Measurements from ENCODE around the gene BRD3OS. TPM values are rescaled to one million over a fixed set of nuclear protein-coding genes. Genes with fewer than 3 reads are reported as not detected.
A peak's percentile ranks its signal among the peaks of the same experiment; 100 is the strongest.

BRD3OS gene
- total RNA-seq, 1 experiment from 2014 or later, result 13.6 TPM

DNA sequence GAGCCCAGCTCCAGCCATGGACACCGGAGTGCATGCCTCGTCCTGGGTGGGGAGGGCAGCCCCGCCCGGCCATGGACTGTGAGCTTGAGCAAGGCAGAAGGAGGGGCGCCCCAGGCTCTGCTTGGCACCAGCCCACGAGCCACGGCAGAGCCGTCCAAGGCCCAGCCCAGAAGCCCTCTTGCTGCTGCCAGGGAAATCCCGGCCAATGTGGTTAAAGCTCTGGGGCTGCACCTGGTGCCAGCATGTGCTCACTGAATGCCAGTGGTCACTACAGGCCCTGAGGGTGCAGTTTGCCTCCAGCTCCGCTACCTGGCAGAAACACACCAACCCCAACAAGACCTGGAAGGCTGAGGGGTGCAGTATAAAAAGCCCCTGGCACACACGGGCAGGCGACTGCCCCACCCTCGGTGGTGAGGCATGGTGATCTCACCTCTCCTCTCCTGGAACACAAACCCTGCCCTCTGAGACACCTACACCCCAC, 30.7 kb downstream of the BRD3OS start:
- Histone ChIP-seq H3K36me3 (ENCODE audit: low read depth, low read length) (no peaks in the 10 kb centered on the region), H3K27me3 (ENCODE audit: low read length) (no peaks in the 10 kb centered on the region), H2AFZ (ENCODE audit: low read length) (peak overlapping the region; percentile 68), H3F3A (ENCODE audit: low read length, unreplicated experiment) (no peaks in the 10 kb centered on the region), H3K9me2 (replicated peaks; ENCODE audit: low read length) (no peaks in the 10 kb centered on the region), H3K4me1 (ENCODE audit: insufficient read depth, low read length) (peaks cover 41% of the 10 kb centered on the region), H3K79me2 (ENCODE audit: low read length) (peaks cover 57% of the 10 kb centered on the region), H4K20me1 (ENCODE audit: low read length) (no peaks in the 10 kb centered on the region), H3K4me3 (ENCODE audit: low read length) (no peak overlapping the region), H3K4me2 (ENCODE audit: low read length) (peak overlapping the region; percentile 71), H3K27ac (ENCODE audit: low read length) (peak overlapping the region; percentile 86), H3K9ac (ENCODE audit: low read length) (peak overlapping the region; percentile 29), H3K9me3 (ENCODE audit: low read length) (no peaks in the 10 kb centered on the region)
- TF ChIP-seq EZH2phosphoT487 (IDR thresholded peaks at IDR 0.05; ENCODE audit: borderline replicate concordance, low read length), result no peak
- no peak for TF ChIP-seq EZH2 (IDR thresholded peaks at IDR 0.05; ENCODE audit: low read length, unreplicated experiment)
- TF ChIP-seq, protein P1, sequence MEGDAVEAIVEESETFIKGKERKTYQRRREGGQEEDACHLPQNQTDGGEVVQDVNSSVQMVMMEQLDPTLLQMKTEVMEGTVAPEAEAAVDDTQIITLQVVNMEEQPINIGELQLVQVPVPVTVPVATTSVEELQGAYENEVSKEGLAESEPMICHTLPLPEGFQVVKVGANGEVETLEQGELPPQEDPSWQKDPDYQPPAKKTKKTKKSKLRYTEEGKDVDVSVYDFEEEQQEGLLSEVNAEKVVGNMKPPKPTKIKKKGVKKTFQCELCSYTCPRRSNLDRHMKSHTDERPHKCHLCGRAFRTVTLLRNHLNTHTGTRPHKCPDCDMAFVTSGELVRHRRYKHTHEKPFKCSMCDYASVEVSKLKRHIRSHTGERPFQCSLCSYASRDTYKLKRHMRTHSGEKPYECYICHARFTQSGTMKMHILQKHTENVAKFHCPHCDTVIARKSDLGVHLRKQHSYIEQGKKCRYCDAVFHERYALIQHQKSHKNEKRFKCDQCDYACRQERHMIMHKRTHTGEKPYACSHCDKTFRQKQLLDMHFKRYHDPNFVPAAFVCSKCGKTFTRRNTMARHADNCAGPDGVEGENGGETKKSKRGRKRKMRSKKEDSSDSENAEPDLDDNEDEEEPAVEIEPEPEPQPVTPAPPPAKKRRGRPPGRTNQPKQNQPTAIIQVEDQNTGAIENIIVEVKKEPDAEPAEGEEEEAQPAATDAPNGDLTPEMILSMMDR (conservative IDR thresholded peaks at IDR 0.05; ENCODE audit: low read depth, low read length), result no peak
- intact Hi-C loops (cut with micrococcal nuclease), result no loop called here
- BruUV-seq (replicated peaks), result no TSS peak
- ATAC-seq (peak; percentile 76), DNase-seq (peak; percentile 72)
- ChIA-PET POLR2A (ENCODE audit: unreplicated experiment) (no interaction called here), CTCF (no interaction called here)

DNA sequence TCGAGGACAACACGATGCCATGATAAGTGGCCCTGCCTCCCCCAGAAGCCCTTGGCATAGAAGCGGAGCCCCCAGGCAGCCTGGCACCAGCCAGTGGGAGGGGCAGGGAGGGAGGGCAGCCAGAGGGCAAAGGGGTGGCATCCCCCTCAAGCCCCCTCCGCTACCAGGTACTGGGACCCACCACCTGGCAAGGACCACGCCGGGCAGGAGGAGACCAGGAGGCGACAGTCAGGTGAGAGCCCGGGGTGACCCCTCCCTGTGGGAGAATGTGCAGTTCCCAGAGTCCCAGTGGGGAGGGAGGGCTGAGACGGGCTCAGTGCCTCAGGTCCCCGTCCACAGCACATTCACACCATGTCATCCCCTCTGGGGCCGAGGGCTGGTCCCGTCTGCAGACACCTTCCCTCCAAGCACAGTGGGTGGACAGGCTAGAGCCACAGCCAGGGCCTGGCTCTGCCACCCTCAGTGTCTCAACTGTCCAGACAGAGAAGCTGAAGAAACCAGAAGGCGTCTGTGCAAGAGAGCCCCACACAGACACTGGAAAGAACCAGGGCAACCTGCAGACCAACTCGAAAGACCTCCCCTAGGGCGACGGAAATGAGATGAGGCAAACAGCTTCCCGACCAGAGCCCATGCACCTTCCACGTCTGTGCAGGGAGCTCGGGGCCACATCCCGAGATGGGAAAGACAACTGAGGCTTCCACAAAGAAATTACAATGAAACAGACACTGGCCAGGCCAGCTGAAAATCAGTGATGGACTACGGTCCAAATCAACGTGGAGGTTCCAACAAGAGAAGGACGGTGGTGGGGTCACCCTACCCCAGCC, 31.4 kb downstream of the BRD3OS start:
- Histone ChIP-seq H3K4me2 (ENCODE audit: low read length) (peak overlapping the region; percentile 71), H4K20me1 (ENCODE audit: low read length) (no peaks in the 10 kb centered on the region), H3K9me3 (ENCODE audit: low read length) (no peaks in the 10 kb centered on the region), H3K9me2 (replicated peaks; ENCODE audit: low read length) (no peaks in the 10 kb centered on the region), H3K36me3 (ENCODE audit: low read depth, low read length) (no peaks in the 10 kb centered on the region), H3K27ac (ENCODE audit: low read length) (peak overlapping the region; percentile 86), H3K4me1 (ENCODE audit: insufficient read depth, low read length) (peaks cover 41% of the 10 kb centered on the region), H3F3A (ENCODE audit: low read length, unreplicated experiment) (no peaks in the 10 kb centered on the region), H3K9ac (ENCODE audit: low read length) (peak overlapping the region; percentile 29; the same call in 1 of the 2 replicates), H3K4me3 (ENCODE audit: low read length) (no peak overlapping the region), H3K79me2 (ENCODE audit: low read length) (peaks cover 64% of the 10 kb centered on the region), H3K27me3 (ENCODE audit: low read length) (no peaks in the 10 kb centered on the region), H2AFZ (ENCODE audit: low read length) (no peak overlapping the region)
- TF ChIP-seq EZH2 (IDR thresholded peaks at IDR 0.05; ENCODE audit: low read length, unreplicated experiment) (no peak), EZH2phosphoT487 (IDR thresholded peaks at IDR 0.05; ENCODE audit: borderline replicate concordance, low read length) (no peak)
- TF ChIP-seq, protein P1 (conservative IDR thresholded peaks at IDR 0.05; ENCODE audit: low read depth, low read length), result no peak
- ATAC-seq (no peak), DNase-seq (no peak)
- intact Hi-C loops (cut with micrococcal nuclease), result no loop called here
- ChIA-PET CTCF (no interaction called here), POLR2A (ENCODE audit: unreplicated experiment) (no interaction called here)
- BruUV-seq (replicated peaks), result no TSS peak

DNA sequence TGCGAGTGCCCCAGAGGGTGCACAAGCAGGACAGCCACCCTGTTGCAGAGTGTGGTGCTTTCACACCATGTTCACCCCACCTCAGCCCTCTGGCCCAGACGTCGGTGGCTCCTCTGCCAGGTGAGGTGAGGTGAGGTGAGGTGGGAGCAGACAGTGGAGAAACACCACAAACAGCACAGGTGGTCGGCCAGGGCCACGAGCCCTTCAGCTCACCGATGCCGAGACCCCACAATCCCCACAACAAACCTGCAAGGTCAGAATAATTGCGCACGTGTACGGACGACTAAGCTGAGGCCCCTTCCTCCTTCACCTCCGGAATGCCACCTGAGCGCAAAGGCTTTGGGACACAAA, 32.0 kb downstream of the BRD3OS start:
- intact Hi-C loops (cut with micrococcal nuclease), result no loop called here
- Histone ChIP-seq H3K4me3 (ENCODE audit: low read length) (no peak overlapping the region), H3K4me1 (ENCODE audit: insufficient read depth, low read length) (peaks cover 41% of the 10 kb centered on the region), H3K79me2 (ENCODE audit: low read length) (peaks cover 65% of the 10 kb centered on the region), H4K20me1 (ENCODE audit: low read length) (no peaks in the 10 kb centered on the region), H3K9ac (ENCODE audit: low read length) (no peak overlapping the region), H3K27ac (ENCODE audit: low read length) (no peak overlapping the region), H3K27me3 (ENCODE audit: low read length) (no peaks in the 10 kb centered on the region), H3K9me3 (ENCODE audit: low read length) (no peaks in the 10 kb centered on the region), H3K4me2 (ENCODE audit: low read length) (no peak overlapping the region), H3K36me3 (ENCODE audit: low read depth, low read length) (no peaks in the 10 kb centered on the region), H3K9me2 (replicated peaks; ENCODE audit: low read length) (no peaks in the 10 kb centered on the region), H2AFZ (ENCODE audit: low read length) (no peak overlapping the region), H3F3A (ENCODE audit: low read length, unreplicated experiment) (no peaks in the 10 kb centered on the region)
- ATAC-seq (no peak), DNase-seq (no peak)
- CTCF ChIA-PET, result no interaction called here
- no TSS peak for BruUV-seq (replicated peaks)
- POLR2A ChIA-PET (ENCODE audit: unreplicated experiment), result no interaction called here
- TF ChIP-seq EZH2phosphoT487 (IDR thresholded peaks at IDR 0.05; ENCODE audit: borderline replicate concordance, low read length) (no peak), EZH2 (IDR thresholded peaks at IDR 0.05; ENCODE audit: low read length, unreplicated experiment) (no peak)
- TF ChIP-seq, protein P1 (conservative IDR thresholded peaks at IDR 0.05; ENCODE audit: low read depth, low read length), result no peak
